ENCODE data around the gene DRGX.
A peak's percentile ranks its signal among the peaks of the same experiment; 100 is the strongest.

Gene DRGX

DNA sequence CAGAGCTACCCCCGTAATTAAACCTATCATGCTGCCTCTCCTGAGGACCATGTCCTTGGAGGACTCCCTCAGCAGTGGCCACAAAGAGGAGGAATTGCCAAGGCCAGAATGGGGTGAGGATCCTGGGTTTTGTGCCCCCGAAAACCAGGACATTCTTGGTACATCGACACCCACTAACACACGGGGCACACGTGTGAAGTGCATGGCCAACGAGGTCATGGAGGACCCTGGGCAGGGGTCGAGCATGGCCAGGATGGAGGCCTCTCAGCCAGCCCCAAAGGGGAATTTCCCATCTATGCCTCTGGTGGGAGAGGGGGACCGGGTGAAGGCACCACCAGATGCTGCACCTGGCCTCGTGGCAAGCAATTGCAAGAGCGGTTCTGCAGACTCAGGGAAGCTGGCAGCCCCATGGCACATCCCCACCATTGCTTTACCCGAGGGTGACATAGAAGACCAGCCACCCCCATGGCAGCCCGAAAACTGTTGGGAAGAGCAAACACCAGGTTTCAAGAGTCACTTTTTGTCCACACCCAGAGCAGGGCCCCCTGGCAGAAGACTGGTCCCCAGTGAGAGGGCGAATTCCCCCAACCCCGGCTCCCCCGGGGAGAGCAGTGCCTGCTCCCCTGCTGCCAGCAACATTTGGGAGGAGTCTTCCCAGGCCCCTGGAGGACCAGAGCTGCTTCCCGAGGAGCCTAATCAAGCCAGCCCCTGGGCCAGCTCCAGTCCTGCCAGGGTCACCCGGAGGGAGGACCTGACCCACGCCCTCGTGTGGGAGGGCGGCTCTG lies 70.6 kb downstream of the DRGX start:
- H3K36me3 ChIP-seq (replicated peaks), result no peaks in the 10 kb centered on the region
- no peak overlapping the region for H3K27ac ChIP-seq
- no peak for DNase-seq
- TF ChIP-seq, protein P1, sequence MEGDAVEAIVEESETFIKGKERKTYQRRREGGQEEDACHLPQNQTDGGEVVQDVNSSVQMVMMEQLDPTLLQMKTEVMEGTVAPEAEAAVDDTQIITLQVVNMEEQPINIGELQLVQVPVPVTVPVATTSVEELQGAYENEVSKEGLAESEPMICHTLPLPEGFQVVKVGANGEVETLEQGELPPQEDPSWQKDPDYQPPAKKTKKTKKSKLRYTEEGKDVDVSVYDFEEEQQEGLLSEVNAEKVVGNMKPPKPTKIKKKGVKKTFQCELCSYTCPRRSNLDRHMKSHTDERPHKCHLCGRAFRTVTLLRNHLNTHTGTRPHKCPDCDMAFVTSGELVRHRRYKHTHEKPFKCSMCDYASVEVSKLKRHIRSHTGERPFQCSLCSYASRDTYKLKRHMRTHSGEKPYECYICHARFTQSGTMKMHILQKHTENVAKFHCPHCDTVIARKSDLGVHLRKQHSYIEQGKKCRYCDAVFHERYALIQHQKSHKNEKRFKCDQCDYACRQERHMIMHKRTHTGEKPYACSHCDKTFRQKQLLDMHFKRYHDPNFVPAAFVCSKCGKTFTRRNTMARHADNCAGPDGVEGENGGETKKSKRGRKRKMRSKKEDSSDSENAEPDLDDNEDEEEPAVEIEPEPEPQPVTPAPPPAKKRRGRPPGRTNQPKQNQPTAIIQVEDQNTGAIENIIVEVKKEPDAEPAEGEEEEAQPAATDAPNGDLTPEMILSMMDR (IDR thresholded peaks at IDR 0.05; ENCODE audit: low read depth, low read length, missing control alignments), result no peak
- no peaks in the 10 kb centered on the region for H3K27me3 ChIP-seq (replicated peaks)
- H3K4me3 ChIP-seq (ENCODE audit: low read depth, low read length), result no peak overlapping the region
- in situ Hi-C loops (cut with HindIII; ENCODE audit: low pct_ligation_motif_present, low sequenced_read_pairs), result no loop called here

DNA sequence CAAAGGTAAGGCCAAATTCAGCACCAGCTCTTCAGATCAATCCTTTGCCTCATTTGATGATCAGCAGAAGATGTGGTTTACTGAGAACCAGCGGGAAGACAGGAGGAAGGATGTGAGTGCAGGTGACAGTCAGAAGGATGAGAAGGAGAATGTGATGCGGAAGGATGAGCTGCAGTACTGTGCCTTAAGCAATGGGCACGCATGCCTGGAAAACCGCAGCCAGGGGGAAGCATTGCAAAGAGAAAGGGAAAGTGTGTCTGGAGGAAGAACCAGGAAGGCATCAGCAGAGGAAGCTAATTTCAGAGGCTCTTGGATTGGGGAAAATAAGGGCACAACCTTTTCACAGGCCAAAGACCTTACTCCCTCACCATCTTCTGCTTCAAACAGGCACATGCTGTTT lies 71.2 kb downstream of the DRGX start:
- Histone ChIP-seq H3K36me3 (replicated peaks) (no peaks in the 10 kb centered on the region), H3K27ac (no peak overlapping the region), H3K27me3 (replicated peaks) (no peaks in the 10 kb centered on the region), H3K4me3 (ENCODE audit: low read depth, low read length) (no peak overlapping the region)
- in situ Hi-C loops (cut with HindIII; ENCODE audit: low pct_ligation_motif_present, low sequenced_read_pairs), result no loop called here
- TF ChIP-seq, protein P1 (IDR thresholded peaks at IDR 0.05; ENCODE audit: low read depth, low read length, missing control alignments), result peak; percentile 47
- DNase-seq, result no peak

DNA sequence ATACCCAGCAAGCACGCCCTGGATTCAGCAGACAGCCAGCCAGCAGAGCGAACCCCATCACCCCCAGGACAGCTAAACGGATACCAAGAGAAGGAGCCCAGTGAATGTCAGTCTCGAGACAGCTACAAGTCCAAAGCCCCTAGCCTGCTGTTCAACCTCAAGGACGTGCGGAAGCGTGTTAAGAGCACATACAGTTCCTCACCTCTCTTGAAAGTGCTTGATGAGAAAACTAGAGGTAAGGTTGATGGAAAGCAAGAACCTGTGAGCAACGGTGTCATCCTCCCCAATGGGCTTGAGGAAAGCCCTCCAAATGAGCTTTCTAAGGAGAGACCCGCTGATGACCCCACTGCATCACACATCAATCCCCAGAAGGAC lies 72.0 kb downstream of the DRGX start:
- in situ Hi-C loops (cut with HindIII; ENCODE audit: low pct_ligation_motif_present, low sequenced_read_pairs), result no loop called here
- Histone ChIP-seq H3K36me3 (replicated peaks) (no peaks in the 10 kb centered on the region), H3K27ac (no peak overlapping the region), H3K27me3 (replicated peaks) (no peaks in the 10 kb centered on the region), H3K4me3 (ENCODE audit: low read depth, low read length) (no peak overlapping the region)
- no peak for DNase-seq
- TF ChIP-seq, protein P1 (IDR thresholded peaks at IDR 0.05; ENCODE audit: low read depth, low read length, missing control alignments), result no peak

DNA sequence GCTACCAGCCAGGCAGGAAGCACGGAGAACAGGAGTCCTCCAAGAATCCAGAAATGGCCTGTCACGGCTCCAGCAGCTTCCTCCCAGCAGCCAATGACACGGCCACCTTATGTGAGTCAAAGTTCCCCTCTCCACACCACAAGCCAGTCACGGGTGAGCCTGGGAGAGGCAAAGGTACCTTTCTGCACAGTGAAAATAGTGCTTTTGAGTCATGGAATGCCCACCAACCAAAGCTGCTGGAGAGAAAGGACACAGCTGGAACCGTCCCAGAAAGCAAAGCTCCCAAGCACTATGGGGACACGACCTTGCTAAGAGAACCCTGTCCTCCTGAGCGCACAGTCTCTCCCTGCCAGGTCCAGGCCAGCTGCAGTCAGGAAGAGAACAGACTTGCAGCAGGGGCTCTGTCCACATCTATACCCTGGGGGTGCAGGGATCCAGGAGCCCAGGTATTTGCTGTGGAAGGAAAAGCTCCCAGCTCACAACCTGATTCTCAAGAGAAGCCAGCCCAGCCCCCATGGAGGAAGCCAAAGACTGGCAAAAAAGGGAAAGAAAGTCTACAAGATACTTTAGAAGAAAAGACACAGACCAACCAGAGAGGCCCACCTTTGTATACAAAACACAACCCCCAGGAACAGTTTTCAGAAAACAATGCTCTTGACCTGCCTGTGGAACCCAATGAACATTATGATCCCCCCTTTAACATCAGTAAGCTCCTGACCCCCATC lies 72.6 kb downstream of the DRGX start:
- in situ Hi-C loops (cut with HindIII; ENCODE audit: low pct_ligation_motif_present, low sequenced_read_pairs), result no loop called here
- Histone ChIP-seq H3K27me3 (replicated peaks) (no peaks in the 10 kb centered on the region), H3K27ac (no peak overlapping the region), H3K4me3 (ENCODE audit: low read depth, low read length) (no peak overlapping the region), H3K36me3 (replicated peaks) (no peaks in the 10 kb centered on the region)
- TF ChIP-seq, protein P1 (IDR thresholded peaks at IDR 0.05; ENCODE audit: low read depth, low read length, missing control alignments), result no peak
- DNase-seq, result no peak

DNA sequence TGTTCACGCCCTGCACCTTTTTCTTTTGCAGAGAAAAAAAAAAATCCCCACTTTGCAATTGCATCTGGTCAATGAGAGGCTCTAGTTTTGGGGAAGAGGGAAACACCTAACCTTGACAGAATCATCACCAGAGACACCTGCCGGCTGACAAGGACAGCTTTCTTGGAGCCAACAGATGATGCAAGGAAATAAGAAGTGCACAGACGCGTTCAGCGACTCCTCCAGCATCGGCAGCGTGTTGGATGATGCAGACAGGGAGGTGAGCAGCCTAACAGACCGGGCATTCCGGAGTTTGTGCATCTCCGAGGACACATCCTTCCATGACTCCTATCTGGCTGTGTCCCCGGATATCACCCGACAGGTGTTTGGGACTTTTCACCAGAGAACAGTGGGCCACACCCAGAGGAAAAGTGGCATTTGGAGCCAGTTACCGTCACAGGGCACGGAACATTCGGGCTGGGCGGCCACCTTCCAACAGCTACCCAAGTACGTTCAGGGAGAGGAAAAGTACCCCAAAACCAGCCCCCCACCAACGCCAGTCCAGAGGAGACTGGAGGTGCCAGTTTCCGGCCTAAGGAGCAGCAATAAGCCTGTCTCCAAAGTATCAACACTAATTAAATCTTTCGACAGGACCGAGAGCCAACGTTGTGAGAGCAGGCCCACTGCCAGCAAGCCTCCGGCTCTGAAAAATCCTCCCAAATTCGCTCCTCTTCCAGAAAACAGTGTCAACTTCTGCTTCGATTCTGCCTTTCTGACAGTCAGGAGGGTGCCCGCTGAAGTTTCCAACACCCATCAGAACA lies 73.3 kb downstream of the DRGX start:
- Histone ChIP-seq H3K36me3 (replicated peaks) (no peaks in the 10 kb centered on the region), H3K27ac (no peak overlapping the region), H3K4me3 (ENCODE audit: low read depth, low read length) (no peak overlapping the region), H3K27me3 (replicated peaks) (no peaks in the 10 kb centered on the region)
- DNase-seq, result no peak
- TF ChIP-seq, protein P1 (IDR thresholded peaks at IDR 0.05; ENCODE audit: low read depth, low read length, missing control alignments), result no peak
- in situ Hi-C loops (cut with HindIII; ENCODE audit: low pct_ligation_motif_present, low sequenced_read_pairs), result no loop called here

Measured in brain microvascular endothelial cell (primary cell).